Measurements from ENCODE around the gene SUPT20HL1. TPM values are rescaled to one million over a fixed set of nuclear protein-coding genes. Genes with fewer than 3 reads are reported as not detected.

The SUPT20HL1 gene
- total and polyA plus RNA-seq, 2 of the 4 experiments (the other 2 are of a cell fraction) = not detected

GRCh38 chrX:24398766-24399165, 38.3 kb downstream of the SUPT20HL1 start:
- Histone ChIP-seq H2BK20ac (ENCODE audit: low read depth, low read length) (no peak overlapping the region), H2AK9ac (replicated peaks; ENCODE audit: low read depth, low read length, poor library complexity) (no peak overlapping the region), H2BK5ac (ENCODE audit: low read depth, low read length, poor library complexity, severe bottlenecking) (no peak overlapping the region), H3K18ac (ENCODE audit: low read depth, low read length) (no peak overlapping the region), H3K4me2 (ENCODE audit: low read depth, low read length) (no peak overlapping the region), H3K23ac (ENCODE audit: low read depth, low read length) (no peak overlapping the region), H3K9me1 (ENCODE audit: insufficient read depth, low read length) (no peaks in the 10 kb centered on the region), H2AK5ac (ENCODE audit: low read depth, low read length) (no peak overlapping the region), H2BK120ac (ENCODE audit: low read depth, low read length) (no peak overlapping the region), H3K56ac (ENCODE audit: extremely low read depth, insufficient read depth, low read length) (no peak overlapping the region), H4K20me1 (ENCODE audit: insufficient read depth, low read length) (no peaks in the 10 kb centered on the region), H3K4me1 (ENCODE audit: control insufficient read depth, insufficient read depth, low read length) (no peaks in the 10 kb centered on the region), H2AFZ (replicated peaks; ENCODE audit: low read length, poor library complexity) (no peak overlapping the region), H3K4ac (ENCODE audit: low read depth, low read length) (no peak overlapping the region), H3K36me3 (ENCODE audit: control insufficient read depth, insufficient read depth, low read length) (no peaks in the 10 kb centered on the region), H3K79me1 (ENCODE audit: low read depth in 1 of 2, low read length in 2 of 2) (no peaks in the 10 kb centered on the region), H3K4me3 (ENCODE audit: insufficient read depth, low read depth, low read length) (no peak overlapping the region), H3K9me3 (ENCODE audit: control insufficient read depth, insufficient read depth, low read length) (no peaks in the 10 kb centered on the region), H4K5ac (ENCODE audit: low read depth, low read length) (no peak overlapping the region), H4K8ac (ENCODE audit: low read depth in 2 of 2, low read length in 2 of 2) (no peak overlapping the region), H3K14ac (replicated peaks; ENCODE audit: low read depth, low read length) (no peak overlapping the region), H3K27ac (ENCODE audit: insufficient read depth, low read length) (no peak overlapping the region), H3K9ac (ENCODE audit: low read depth, low read length) (no peak overlapping the region), H2BK15ac (ENCODE audit: low read depth, low read length) (no peak overlapping the region), H3K27me3 (ENCODE audit: control insufficient read depth, insufficient read depth, low read length) (peaks cover 20% of the 10 kb centered on the region), H4K91ac (ENCODE audit: insufficient read depth, low read depth, low read length) (no peak overlapping the region)
- intact Hi-C loops (cut with micrococcal nuclease) = loop anchor here (5.0 kb wide), 1 partner anchor 294 kb away; the partner anchor contains the start of gene POLA1
- CTCF ChIA-PET = no interaction called here
- DNase-seq (no peak), ATAC-seq (ENCODE audit: low read depth) (no peak)
- POLR2A ChIA-PET (ENCODE audit: unreplicated experiment) = no interaction called here
- dilution Hi-C loops (cut with HindIII; ENCODE audit: low sequenced_read_pairs, unreplicated experiment) = no loop called here
- no CpG with 5 or more reads among the region's 2 CpGs for WGBS, 2 experiments (ENCODE audit: extremely low coverage in 2 of 2, insufficient read length in 1 of 2)
- in situ Hi-C loops (cut with MboI; ENCODE audit: low sequenced_read_pairs) = loop anchor here (25.0 kb wide), 1 partner anchor 739 kb away; no protein-coding TSS in a partner anchor
- BruUV-seq (replicated peaks) = no TSS peak
- TF ChIP-seq CEBPB (IDR thresholded peaks at IDR 0.05; ENCODE audit: low read depth, low read length) (no peak), ELK1 (IDR thresholded peaks at IDR 0.05; ENCODE audit: borderline replicate concordance, low read depth, low read length) (no peak), POLR2A (IDR thresholded peaks at IDR 0.05; ENCODE audit: low read depth, low read length) (no peak), CHD1 (IDR thresholded peaks at IDR 0.05; ENCODE audit: low read depth, low read length) (no peak), CTCF (conservative IDR thresholded peaks at IDR 0.05; ENCODE audit: low read depth, low read length) (no peak), RFX5 (IDR thresholded peaks at IDR 0.05; ENCODE audit: low read depth, low read length) (no peak), RAD21 (IDR thresholded peaks at IDR 0.05; ENCODE audit: low read length) (no peak), FOS (IDR thresholded peaks at IDR 0.05; ENCODE audit: low read depth, low read length) (no peak), BHLHE40 (IDR thresholded peaks at IDR 0.05; ENCODE audit: low read depth, low read length) (no peak), USF2 (IDR thresholded peaks at IDR 0.05; ENCODE audit: low read depth, low read length) (no peak), SMC3 (IDR thresholded peaks at IDR 0.05; ENCODE audit: low read depth, low read length) (no peak), MAFK (IDR thresholded peaks at IDR 0.05; ENCODE audit: low read depth, low read length) (no peak), MXI1 (IDR thresholded peaks at IDR 0.05; ENCODE audit: borderline replicate concordance, low read depth, low read length) (no peak)

Data from IMR-90 (cell line).